GM21717 (cell line): ENCODE results near the gene OPRD1.
"Not testable (repeated sequence)": the region's sequence is repeated elsewhere in the genome, so short reads cannot be mapped to it uniquely, and the experiment has no call there.

Source experiments
- ATAC-seq: cut with Tn5 transposase; IDR thresholded peaks from one replicate; pipeline ENCODE4 v1.9.1; 2021; ENCODE audit warnings: mild to moderate bottlenecking, moderate library complexity; ENCODE audit not compliant: unreplicated experiment

Gene OPRD1

DNA sequence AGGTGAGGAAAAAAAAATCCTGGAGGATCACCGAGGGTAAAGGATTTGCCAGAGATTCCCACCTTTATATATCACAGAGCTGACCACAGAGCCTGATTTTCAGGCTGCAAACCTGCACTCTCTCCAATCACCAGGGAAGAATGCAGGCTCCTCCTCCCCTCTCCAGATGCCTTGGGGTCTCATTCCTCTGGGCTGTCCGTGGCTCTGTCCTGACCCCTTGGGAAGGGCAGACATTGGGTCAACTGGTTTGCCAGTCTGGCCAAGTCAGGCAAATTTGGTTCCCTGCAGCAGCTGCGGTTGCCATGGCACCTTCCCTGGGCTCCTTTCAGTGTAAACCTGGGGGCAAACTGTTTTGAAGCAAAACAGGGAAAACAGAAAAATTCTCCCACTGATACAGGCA is 11.6 kb upstream of the OPRD1 start:
- no peak for ATAC-seq

DNA sequence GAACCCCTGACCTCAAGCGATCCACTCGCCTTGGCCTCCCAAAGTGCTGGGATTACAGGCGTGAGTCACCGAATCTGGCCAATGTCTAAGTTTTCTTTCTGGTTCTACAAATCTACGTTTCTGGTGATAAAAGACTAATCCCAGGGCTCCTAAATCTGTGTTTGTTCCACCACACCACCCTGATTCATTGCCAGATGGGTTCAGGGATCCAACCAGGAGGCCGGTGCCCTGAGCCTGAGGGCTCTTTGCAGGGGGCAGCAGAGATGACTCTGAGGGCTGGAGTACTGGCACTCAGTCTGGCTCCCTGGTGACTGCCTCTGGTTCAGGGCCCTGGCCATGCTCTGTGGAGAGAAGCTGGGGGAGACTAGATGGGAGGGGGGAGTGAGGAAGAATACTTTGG is 10.5 kb upstream of the OPRD1 start:
- no peak for ATAC-seq

DNA sequence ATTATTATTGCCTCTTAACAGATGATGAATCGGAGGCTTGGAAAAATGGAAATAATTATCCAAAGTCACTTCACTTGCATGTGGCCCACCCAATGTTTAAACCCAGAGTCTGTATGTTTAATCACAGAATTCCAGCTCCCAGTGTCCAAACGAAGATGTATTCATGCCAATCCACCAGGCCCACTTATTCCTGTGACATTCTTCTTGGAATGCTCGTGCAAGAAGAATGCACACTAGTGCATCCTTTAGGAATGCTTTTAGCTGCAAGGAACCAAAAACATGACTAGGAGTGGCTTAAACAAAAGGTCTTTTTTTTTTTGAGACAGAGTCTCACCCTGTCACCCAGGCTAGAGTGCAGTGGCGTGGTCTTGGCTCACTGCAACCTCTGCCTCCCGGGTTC is 8.9 kb upstream of the OPRD1 start:
- no peak for ATAC-seq

DNA sequence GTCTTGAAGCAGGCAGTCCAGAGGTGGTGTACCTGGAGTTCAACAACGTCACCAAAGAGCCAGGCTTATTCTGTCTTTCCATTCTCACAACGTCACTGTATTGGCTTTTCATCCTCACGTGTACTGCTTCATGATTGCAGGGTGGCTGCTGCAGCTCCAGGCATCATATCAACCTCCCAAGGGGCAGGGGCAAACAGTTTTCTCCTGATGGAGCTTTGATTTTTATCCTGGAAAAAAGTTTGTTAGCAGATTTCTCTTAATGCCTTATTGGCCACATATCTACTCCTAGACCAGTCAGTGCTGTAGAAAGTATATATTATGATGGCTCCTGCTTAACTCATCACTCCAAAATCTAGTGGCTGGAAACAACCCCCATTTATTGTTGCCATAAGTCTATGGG is 8.3 kb upstream of the OPRD1 start:
- no peak for ATAC-seq

DNA sequence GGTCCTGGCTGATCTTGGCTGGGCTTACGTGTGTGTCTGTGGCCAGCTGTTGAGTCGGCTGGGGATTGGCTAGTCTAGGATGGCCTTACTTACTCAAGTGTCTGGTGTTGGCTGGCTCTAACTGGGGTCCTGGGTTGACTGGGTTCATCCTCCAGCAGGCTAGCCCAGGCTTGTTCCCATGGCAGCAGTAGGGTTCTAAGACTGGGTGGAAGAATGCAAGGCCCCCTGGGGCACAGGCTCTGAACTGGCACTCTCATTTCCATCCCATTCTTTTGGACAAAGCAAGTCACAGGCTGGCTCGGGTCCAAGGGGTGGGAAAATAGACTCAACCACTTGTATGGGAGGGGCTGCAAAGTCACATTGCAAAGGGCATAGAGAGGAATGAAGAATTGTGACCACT is 7.9 kb upstream of the OPRD1 start:
- no peak for ATAC-seq

DNA sequence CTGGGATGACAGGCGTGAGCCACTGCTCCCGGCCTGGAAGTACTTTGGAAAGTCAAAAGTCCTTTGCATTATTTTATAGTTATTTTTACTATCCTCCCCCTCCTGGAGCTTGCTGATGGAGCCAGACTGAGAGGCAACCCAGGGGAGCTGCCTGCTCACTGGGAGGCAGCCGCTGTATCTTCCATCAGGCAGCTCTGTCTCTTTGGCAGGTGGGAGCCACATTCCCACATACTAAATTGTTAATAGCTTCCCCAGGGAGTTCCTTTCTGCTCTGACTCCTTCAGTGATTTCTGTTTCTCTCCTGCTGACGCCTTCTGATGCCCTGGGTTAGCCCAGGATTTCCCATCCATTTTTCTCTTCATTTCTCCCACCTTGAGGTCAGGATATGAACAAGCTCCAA is 4.9 kb upstream of the OPRD1 start:
- ATAC-seq = no peak

DNA sequence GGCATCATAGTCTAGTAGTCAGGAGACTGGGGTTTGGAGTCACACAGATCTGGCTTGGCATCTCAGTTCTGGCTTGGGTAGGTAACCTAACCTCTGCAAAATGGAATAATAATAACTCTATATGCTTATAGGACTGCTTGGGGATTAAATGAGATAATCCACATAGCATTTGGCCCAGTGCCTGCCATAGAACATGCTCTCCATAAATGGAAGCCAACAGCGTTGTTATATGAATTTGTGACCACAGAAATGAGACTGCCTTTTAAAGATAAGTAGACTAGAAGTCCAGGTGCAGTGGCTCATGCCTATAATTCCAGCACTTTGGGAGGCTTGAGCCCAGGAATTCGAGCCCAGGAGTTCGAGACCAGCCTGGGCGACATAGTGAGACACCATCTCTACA is 4.0 kb upstream of the OPRD1 start:
- no peak for ATAC-seq

DNA sequence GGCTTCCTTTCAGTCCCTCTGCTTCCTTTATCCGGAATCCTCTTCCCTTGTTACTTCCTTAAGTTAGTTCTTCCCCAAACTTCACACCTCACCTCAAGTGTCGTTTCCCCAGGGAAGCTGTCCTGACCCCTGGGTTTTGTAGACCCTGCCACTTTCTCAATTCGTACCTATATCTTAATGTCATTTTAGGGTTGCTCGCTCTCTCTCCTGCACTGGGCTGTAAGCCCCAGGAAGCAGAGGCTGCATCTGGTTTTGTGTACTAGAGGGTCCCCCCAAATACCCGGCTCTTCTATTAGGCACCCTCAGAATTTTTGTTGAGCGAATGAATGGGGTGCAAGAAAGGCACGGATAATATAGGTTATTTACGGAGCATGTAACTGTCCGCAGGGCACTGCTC is 603 bp upstream of the OPRD1 start:
- ATAC-seq = no peak

DNA sequence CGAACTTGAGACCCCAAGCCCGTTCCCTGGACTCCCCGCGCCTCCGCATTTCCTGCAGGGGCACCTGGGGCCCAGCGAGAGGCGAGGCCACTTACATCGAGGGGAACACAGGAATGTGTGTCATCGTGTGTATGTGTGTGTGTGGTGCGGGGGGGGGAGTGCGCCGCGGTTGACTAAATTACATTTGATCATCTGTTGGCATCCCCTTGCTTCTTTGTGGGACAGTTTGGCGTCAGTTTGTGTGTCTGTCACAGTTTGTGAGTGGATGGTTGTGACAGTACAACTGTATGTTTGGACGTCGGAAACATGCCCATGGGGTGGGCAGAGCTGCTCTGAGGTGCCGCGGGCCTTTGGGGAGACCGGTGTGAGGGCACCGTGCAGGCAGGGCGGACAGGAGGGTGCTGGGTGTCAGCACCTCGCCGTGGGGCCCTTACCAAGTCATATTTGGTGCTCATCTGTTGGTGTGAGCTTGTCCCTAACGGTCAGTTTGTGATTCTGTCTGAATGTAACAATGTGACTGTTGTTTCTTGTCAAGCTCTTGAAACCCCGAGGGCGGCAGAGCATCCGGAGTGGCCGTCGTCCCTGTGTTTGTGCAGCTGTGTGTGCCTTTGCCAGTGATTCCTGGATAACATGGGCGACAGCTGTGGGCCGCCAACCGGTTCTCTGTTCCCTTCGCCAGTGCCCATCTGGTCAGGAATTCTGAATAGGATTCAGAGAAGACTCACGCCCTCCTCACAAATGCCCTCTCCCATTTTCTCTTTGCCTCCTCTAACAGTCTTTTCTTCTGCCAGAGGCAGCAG is 899 bp downstream of the OPRD1 start:
- no peak for ATAC-seq

DNA sequence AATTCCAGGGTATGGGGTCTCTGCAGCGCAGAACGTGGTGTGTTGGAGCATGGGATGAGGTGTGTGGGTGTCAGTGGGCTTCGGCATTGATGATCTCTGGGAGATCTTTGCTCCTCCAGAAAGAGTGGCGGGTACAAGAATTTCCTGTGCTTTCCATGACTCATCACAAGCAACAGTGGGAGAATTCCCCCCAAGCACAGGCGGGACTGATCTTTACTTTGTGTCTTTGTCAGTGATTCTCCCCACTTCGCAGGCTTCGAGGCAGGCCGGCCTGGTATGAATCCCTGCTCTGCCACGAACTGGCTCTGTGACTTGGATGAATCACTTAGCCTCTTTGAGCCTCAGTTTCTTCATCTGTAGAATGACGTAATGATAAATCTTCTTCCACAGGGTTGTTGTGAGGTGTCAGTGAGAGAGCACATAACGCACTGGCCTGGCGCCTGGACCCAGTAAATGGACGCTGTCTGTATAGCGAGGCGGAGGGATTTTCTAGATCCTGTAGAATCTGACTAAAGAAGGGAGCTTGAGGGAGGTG is 2.0 kb downstream of the OPRD1 start:
- no peak for ATAC-seq

DNA sequence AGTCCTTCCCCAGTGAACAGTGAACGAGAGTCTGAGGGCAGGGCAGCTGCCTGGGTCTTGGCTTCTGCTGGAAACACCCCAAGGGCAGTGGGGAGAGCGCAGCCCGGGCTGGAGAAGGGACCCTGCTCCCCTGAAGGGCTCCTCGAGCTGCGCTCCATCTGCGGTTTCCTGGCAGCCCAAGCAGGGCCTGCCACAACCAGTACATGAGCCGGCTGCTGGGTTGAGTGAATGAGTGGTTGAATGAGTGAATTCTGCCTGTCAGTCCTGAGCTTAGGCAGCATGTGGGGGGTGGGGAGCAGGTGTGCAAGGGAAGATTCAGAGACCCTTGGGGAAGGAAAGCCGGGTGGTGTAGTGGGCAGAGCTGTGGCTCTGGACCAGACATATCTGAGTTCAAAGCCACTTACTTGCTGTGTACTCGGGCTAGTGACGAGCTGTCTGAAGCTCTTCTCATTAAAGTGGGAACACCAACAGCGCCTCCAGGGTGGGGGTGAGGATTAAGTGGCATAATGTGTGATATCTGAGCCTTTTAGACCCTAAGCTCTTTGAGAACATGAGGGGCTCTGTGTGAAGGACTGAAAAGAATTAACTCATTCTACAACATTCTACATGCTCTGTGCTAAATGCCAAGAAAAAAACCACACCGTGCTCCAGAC is 3.7 kb downstream of the OPRD1 start:
- no peak for ATAC-seq

DNA sequence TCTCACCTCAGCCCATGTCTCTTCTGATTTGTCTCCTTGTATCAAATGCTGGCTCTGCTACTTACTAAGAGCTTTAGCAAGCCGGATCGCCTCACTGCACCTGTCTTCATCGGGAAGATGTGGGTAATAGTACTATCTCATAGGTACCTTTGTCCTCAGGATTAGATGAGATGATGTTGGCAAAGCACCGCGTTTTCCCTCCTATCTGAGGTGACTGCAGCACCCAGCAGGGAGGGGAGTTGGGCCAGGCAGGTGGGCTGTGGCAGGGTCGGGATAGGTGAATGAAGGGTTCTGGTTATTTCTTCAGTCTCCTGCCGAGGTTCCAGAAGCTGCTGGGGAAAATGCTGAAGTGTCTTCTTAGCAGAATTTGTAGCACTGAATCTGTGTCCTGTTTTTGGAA is 5.2 kb downstream of the OPRD1 start:
- ATAC-seq = no peak

DNA sequence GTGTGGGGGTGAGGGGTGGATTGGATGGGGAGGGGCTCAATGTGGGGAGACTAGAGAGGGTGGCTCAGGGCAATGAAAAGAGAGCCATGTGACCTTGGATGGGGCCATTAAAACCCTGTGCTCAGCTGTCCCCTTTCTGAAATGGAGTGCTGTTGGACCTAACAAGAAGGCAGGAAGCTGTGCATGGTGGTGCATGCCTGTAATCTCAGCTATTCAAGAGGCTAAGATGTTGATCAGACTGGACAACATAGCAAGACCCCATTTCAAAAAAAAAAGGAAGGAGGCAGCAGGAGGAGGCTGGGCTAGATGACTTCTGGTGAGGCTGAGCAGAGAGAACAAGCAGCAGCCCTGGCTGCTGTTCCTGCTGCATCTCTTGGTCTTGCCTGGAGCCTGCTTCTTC is 7.0 kb downstream of the OPRD1 start:
- ATAC-seq = no peak

DNA sequence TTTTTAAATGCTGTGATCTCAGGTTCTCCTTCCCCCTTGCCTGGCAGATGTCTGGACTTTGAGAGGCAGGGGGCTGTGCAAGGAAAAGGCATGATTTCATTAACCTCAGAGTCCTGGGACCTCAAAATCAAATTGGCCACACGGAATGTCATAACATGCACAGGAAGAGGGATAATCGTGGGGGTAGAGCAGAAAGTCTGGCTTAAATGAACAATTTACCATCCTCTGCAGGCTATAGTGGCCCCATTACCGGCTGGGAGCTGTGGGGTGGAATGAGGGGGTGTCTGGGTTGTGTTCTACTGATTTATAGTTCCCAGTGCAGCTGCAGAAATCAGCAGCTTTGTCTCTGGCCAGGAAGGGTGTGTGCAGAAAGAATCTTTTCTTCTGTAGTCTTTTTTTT is 10.8 kb downstream of the OPRD1 start:
- ATAC-seq = no peak

DNA sequence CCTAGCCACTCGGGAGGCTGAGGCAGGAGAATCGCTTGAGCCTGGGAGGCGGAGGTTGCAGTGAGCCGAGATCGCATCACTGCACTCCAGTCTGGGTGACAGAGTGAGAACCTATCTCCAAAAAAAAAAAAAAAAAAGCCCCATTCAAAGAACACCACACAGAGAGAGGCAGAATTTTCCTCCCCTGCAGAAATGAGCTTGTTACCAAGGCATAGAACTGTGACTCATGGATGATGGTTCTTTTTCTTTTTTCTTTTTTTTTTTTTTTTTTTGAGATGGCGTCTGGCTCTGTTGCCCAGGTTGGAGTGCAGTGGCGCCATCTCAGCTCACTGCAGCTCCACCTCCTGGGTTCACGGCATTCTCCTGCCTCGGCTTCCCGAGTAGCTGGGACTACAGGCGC is 12.1 kb downstream of the OPRD1 start:
- ATAC-seq = not testable (repeated sequence)

DNA sequence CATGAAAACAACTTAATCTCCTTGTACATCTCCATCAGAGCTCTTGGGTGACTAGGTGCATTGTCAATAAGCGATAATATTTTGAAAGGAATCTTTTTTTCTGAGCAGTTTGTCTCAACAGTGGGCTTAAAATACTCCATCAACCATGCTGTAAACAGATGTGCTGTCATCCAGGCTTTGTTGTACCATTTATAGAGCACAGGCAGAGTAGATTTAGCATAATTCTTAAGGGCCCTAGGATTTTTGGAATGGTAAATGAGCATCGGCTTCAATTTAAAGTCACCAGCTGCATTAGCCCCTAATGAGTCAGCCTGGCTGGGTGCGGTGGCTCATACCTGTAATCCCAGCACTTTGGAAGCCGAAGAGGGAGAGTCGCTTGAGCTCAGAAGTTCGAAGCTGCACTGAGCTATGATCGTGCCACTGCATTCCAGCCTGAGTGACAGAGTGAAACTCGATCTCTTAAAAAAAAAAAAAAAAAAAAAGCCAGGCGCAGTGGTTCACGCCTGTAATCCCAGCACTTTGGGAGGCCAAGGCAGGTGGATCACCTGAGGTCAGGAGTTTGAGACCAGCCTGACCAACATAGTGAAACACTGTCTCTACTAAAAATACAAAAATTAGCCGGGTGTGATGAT is 16.4 kb downstream of the OPRD1 start:
- not testable (repeated sequence) for ATAC-seq

DNA sequence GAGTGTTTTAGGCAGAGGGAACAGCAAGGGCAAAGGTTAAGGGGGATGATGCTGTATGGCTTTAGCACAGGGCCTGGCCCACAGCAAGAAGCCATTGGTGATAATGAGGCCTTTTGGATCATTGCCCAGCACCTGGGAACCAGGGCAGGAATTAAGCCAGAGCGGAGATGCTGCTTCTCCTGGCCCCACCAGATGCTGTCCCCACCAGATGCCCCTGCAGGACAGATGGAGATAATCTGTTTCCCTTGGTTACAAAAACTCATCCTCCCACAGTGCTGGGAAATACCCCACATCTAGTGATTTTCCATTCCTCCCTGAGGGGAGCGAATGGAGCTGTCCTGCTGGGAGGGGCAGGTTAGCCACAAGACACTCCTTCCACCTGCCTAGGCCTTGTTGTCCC is 18.8 kb downstream of the OPRD1 start:
- no peak for ATAC-seq

DNA sequence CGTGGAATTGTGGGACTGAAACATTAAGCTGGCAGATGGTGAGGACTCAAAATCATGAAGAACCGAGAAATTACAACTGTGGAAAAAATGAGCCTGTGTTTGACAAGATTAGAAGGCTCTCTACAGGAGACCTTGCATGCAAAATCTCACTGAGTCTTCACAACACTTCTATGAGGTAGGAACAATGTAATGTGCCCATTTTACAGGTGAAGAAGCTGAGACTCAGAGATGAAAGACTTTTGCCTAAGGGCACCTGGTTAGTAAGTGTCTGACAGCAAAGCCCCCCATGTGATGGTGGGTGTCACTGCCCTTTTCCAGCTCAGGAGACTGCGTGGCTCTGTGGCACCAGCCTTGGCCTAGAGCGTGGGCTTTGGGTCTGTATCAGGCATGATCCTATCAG is 21.0 kb downstream of the OPRD1 start:
- ATAC-seq = no peak

DNA sequence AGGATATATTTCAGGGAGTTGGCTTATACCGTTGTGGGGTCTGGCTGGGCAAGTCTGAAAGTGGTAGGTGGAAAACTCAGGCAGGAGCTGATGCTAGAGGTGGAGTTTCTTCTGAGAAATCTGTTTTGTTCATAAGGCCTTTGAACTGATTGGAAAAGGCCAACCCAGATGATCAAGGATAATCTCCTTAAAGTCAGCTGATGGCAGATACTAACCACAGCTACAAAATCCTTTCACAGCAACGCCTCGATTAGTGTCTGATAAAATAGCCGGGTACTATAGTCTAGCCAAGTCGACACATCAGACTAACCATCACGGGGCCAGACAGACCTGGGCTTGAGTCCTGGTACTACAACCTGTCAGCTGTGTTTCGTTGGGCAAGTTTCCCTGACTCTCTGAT is 21.4 kb downstream of the OPRD1 start:
- no peak for ATAC-seq

DNA sequence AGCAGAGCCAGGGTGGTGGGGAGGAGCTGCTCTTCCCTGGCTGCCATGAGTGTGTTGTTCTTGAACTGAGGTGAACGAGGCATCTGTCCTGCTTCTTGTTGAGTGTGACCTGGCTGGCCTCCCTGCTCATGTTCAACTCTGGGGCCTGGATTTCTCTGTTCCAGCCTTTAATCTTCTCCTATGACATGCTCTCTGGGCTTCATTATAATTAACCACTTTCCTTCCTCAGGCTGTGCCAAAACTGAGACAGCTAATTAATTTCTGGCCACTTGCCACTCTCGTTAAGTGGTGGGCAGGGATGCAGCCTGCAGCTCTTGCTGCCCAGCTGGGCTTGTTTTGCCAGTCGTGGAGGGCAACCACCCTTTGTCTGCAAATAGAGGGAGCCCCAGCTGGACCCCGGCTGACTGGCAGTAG is 23.3 kb downstream of the OPRD1 start:
- no peak for ATAC-seq

DNA sequence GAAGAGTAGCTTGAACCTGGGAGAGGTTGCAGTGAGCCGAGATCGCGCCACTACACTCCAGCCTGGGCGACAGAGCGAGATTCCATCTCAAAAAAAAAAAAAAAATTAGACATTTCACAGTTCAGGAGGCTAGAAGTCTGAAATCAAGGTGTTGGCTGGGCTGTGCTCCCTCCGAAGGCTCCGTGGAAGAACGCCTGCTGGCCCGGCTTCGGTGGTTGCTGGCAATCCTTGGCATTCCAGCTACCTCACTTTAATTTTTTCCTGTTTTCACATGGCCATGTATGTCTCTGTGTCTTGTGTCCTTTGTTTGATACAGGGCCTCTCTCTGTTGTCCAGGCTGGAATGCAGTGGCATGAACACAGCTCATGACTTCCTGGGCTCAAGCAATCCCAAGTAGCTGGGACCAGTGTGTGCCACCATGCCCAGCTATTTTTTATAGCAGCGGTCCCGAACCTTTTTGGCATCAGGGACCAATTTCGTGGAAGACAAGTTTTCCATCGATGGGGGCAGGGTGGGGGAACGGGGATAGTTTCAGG is 24.5 kb downstream of the OPRD1 start:
- no peak for ATAC-seq
